Trophoblast cell (in vitro differentiated cells and primary cell): ENCODE measurements around the gene TBC1D5.

Experiments
- DNase-seq, 2 donors: peaks; one replicate each; pipeline ENCODE4 v3.0.0-alpha.2; 2016
- H2AFZ ChIP-seq: 2 replicates; pipeline ENCODE4 v1.6.1; 2013; ENCODE audit warnings: low read length, moderate library complexity, mild to moderate bottlenecking; ENCODE audit not compliant: insufficient read depth, poor library complexity
- H2AK5ac ChIP-seq: 2 replicates; pipeline ENCODE4 v1.6.1; 2013; ENCODE audit warnings: mild to moderate bottlenecking, low read length
- H2BK120ac ChIP-seq: 2 replicates; pipeline ENCODE4 v1.6.1; 2013; ENCODE audit warnings: low read length, mild to moderate bottlenecking, moderate library complexity; ENCODE audit not compliant: insufficient read depth, poor library complexity
- H2BK12ac ChIP-seq: 2 replicates; pipeline ENCODE4 v1.6.1; 2013; ENCODE audit warnings: mild to moderate bottlenecking, low read length, moderate library complexity
- H2BK5ac ChIP-seq: 2 replicates; pipeline ENCODE4 v1.6.1; 2013; ENCODE audit warnings: low read length, low read depth, moderate library complexity, mild to moderate bottlenecking; ENCODE audit not compliant: poor library complexity
- H3K14ac ChIP-seq: 2 replicates; pipeline ENCODE4 v1.6.1; 2013; ENCODE audit warnings: mild to moderate bottlenecking, low read length
- H3K18ac ChIP-seq: 2 replicates; pipeline ENCODE4 v1.6.1; 2013; ENCODE audit warnings: mild to moderate bottlenecking, low read length
- H3K23ac ChIP-seq: 2 replicates; pipeline ENCODE4 v1.6.1; 2013; ENCODE audit warnings: low read length
- H3K27ac ChIP-seq: 2 replicates; pipeline ENCODE4 v1.5.1; 2013; ENCODE audit warnings: low read depth, mild to moderate bottlenecking, inconsistent platforms, low read length, moderate library complexity
- H3K27me3 ChIP-seq: 2 replicates; pipeline ENCODE4 v1.6.1; 2013; ENCODE audit warnings: inconsistent platforms, mild to moderate bottlenecking, low read length, moderate library complexity; ENCODE audit not compliant: insufficient read depth
- H3K36me3 ChIP-seq, 2 experiments: 1 replicate in 1 of 2; 2 replicates in 1 of 2; pipeline ENCODE4 v1.6.1; 2013; ENCODE audit warnings: low read length in 2 of 2, mild to moderate bottlenecking in 2 of 2, moderate library complexity in 1 of 2; ENCODE audit not compliant: insufficient read depth in 2 of 2, control insufficient read depth in 1 of 2
- H3K4ac ChIP-seq: 2 replicates; pipeline ENCODE4 v1.6.1; 2013; ENCODE audit warnings: low read depth, mild to moderate bottlenecking, low read length, moderate library complexity
- H3K4me1 ChIP-seq, 2 experiments: 1 replicate in 1 of 2; 2 replicates in 1 of 2; pipeline ENCODE4 v1.6.1; 2013; ENCODE audit warnings: low read length in 2 of 2, mild to moderate bottlenecking in 2 of 2, moderate library complexity in 1 of 2; ENCODE audit not compliant: insufficient read depth in 2 of 2, control insufficient read depth in 1 of 2
- H3K4me2 ChIP-seq: 2 replicates; pipeline ENCODE4 v1.6.1; 2013; ENCODE audit warnings: inconsistent platforms, mild to moderate bottlenecking, low read length, moderate library complexity
- H3K4me3 ChIP-seq: 2 replicates; pipeline ENCODE4 v1.5.1; 2013; ENCODE audit warnings: mild to moderate bottlenecking, low read depth, low read length, inconsistent platforms
- H3K79me1 ChIP-seq: one replicate; pipeline ENCODE4 v1.6.1; 2013; ENCODE audit warnings: low read length
- H3K79me2 ChIP-seq: 2 replicates; pipeline ENCODE4 v1.6.1; 2013; ENCODE audit warnings: low read length, mild to moderate bottlenecking; ENCODE audit not compliant: control insufficient read depth, insufficient read depth, poor library complexity
- H3K9ac ChIP-seq: 2 replicates; pipeline ENCODE4 v1.6.1; 2013; ENCODE audit warnings: mild to moderate bottlenecking, low read length
- H3K9me3 ChIP-seq: 2 replicates; pipeline ENCODE4 v1.6.1; 2013; ENCODE audit warnings: low read depth, mild to moderate bottlenecking, control low read depth, inconsistent platforms, low read length; ENCODE audit not compliant: insufficient read depth
- H4K12ac ChIP-seq: 2 replicates; pipeline ENCODE4 v1.6.1; 2013; ENCODE audit warnings: low read depth, mild to moderate bottlenecking, low read length, moderate library complexity
- H4K8ac ChIP-seq: 2 replicates; pipeline ENCODE4 v1.6.1; 2013; ENCODE audit warnings: low read depth, mild to moderate bottlenecking, low read length, moderate library complexity
- H4K91ac ChIP-seq: one replicate; pipeline ENCODE4 v1.6.1; 2013; ENCODE audit warnings: low read depth, mild to moderate bottlenecking, low read length, moderate library complexity
- WGBS: extraction: QIAGEN DNeasy Blood & Tissue Kit; methylation state at CpG from one replicate; pipeline ENCODE4 v1.1.7; 2013; ENCODE audit warnings: missing lambda C conversion rate; ENCODE audit not compliant: insufficient read length, insufficient coverage; ENCODE audit errors: extremely low coverage; 5-methylcytosine and 5-hydroxymethylcytosine counted together

TBC1D5 gene

GRCh38 chr3:17227472-17227871 is 515.0 kb downstream of the TBC1D5 start:
- WGBS, result no CpG with 5 or more reads among the region's 2 CpGs
- no peak for DNase-seq
- Histone ChIP-seq H3K4me3 (no peak overlapping the region), H3K9ac (no peak overlapping the region), H3K14ac (no peak overlapping the region), H3K4me1 (no peaks in the 10 kb centered on the region), H3K27me3 (no peaks in the 10 kb centered on the region), H3K4me2 (no peak overlapping the region), H3K79me2 (no peaks in the 10 kb centered on the region), H3K4ac (no peak overlapping the region), H3K27ac (no peak overlapping the region), H2BK120ac (no peak overlapping the region), H4K8ac (no peak overlapping the region), H2BK5ac (no peak overlapping the region), H3K36me3 (no peaks in the 10 kb centered on the region), H2AK5ac (no peak overlapping the region), H3K18ac (no peak overlapping the region), H3K23ac (no peak overlapping the region), H2AFZ (no peak overlapping the region), H3K79me1 (no peaks in the 10 kb centered on the region), H3K9me3 (no peaks in the 10 kb centered on the region), H4K12ac (no peak overlapping the region), H4K91ac (no peak overlapping the region), H2BK12ac (no peak overlapping the region)

- no peaks in the 10 kb centered on the region for H3K27me3 ChIP-seq
- H3K18ac ChIP-seq, result no peak overlapping the region
- no peak overlapping the region for H2BK5ac ChIP-seq
- H3K79me1 ChIP-seq, result no peaks in the 10 kb centered on the region
- no CpG with 5 or more reads among the region's 1 CpG for WGBS
- H3K4me3 ChIP-seq, result no peak overlapping the region
- H4K91ac ChIP-seq, result no peak overlapping the region
- H3K4me2 ChIP-seq, result no peak overlapping the region
- H3K4ac ChIP-seq, result no peak overlapping the region
- H4K12ac ChIP-seq, result no peak overlapping the region
- no peak overlapping the region for H3K27ac ChIP-seq
- no peaks in the 10 kb centered on the region for H3K9me3 ChIP-seq
- no peak overlapping the region for H2BK120ac ChIP-seq
- no peaks in the 10 kb centered on the region for H3K79me2 ChIP-seq
- no peak overlapping the region for H3K14ac ChIP-seq
- no peak overlapping the region for H2AFZ ChIP-seq
- H3K23ac ChIP-seq, result no peak overlapping the region
- no peaks in the 10 kb centered on the region for H3K4me1 ChIP-seq
- H3K9ac ChIP-seq, result no peak overlapping the region
- no peaks in the 10 kb centered on the region for H3K36me3 ChIP-seq
- H2AK5ac ChIP-seq, result no peak overlapping the region
- H4K8ac ChIP-seq, result no peak overlapping the region
- no peak overlapping the region for H2BK12ac ChIP-seq
- no peak for DNase-seq
Measured at GRCh38 chr3:17221529-17221928, 520.9 kb downstream of the TBC1D5 start.

- H3K4me1 ChIP-seq, result no peaks in the 10 kb centered on the region
- no peak overlapping the region for H3K4me2 ChIP-seq
- DNase-seq, result no peak
- no peak overlapping the region for H3K9ac ChIP-seq
- no peak overlapping the region for H3K4me3 ChIP-seq
- H3K4ac ChIP-seq, result no peak overlapping the region
- H4K12ac ChIP-seq, result no peak overlapping the region
- H3K18ac ChIP-seq, result no peak overlapping the region
- H2BK120ac ChIP-seq, result no peak overlapping the region
- no peaks in the 10 kb centered on the region for H3K79me1 ChIP-seq
- no peak overlapping the region for H4K8ac ChIP-seq
- no peak overlapping the region for H3K14ac ChIP-seq
- H2BK12ac ChIP-seq, result no peak overlapping the region
- no peak overlapping the region for H3K23ac ChIP-seq
- H3K79me2 ChIP-seq, result no peaks in the 10 kb centered on the region
- no peak overlapping the region for H2AK5ac ChIP-seq
- no peaks in the 10 kb centered on the region for H3K9me3 ChIP-seq
- no peak overlapping the region for H2AFZ ChIP-seq
- no peak overlapping the region for H2BK5ac ChIP-seq
- H4K91ac ChIP-seq, result no peak overlapping the region
- H3K27me3 ChIP-seq, result no peaks in the 10 kb centered on the region
- WGBS, result no CpG with 5 or more reads among the region's 2 CpGs
- no peak overlapping the region for H3K27ac ChIP-seq
- H3K36me3 ChIP-seq, result no peaks in the 10 kb centered on the region
Measured at GRCh38 chr3:17219593-17219992, 522.8 kb downstream of the TBC1D5 start.

- no peak overlapping the region for H2AFZ ChIP-seq
- H3K4me1 ChIP-seq, result no peaks in the 10 kb centered on the region
- no peak overlapping the region for H3K4me2 ChIP-seq
- no peak overlapping the region for H3K4me3 ChIP-seq
- no peak overlapping the region for H2BK12ac ChIP-seq
- no peak overlapping the region for H2AK5ac ChIP-seq
- H2BK5ac ChIP-seq, result no peak overlapping the region
- no peak overlapping the region for H4K12ac ChIP-seq
- H3K4ac ChIP-seq, result no peak overlapping the region
- no peaks in the 10 kb centered on the region for H3K9me3 ChIP-seq
- no peaks in the 10 kb centered on the region for H3K27me3 ChIP-seq
- no peak overlapping the region for H3K27ac ChIP-seq
- H3K9ac ChIP-seq, result no peak overlapping the region
- H4K91ac ChIP-seq, result no peak overlapping the region
- H3K18ac ChIP-seq, result no peak overlapping the region
- no CpG with 5 or more reads among the region's 1 CpG for WGBS
- no peak overlapping the region for H3K14ac ChIP-seq
- no peak overlapping the region for H2BK120ac ChIP-seq
- no peak overlapping the region for H4K8ac ChIP-seq
- H3K23ac ChIP-seq, result no peak overlapping the region
- no peak for DNase-seq
- H3K36me3 ChIP-seq, result no peaks in the 10 kb centered on the region
- H3K79me1 ChIP-seq, result no peaks in the 10 kb centered on the region
- H3K79me2 ChIP-seq, result no peaks in the 10 kb centered on the region
Measured at GRCh38 chr3:17218587-17218986, 523.8 kb downstream of the TBC1D5 start.
